Measurements from ENCODE around the gene PERP.

Gene PERP

GRCh38 chr6:138107078-138107751 lies at the start of gene PERP:
PERP (minus strand) TSS chr6:138107419; CDS start chr6:138107340, 79 bp downstream.
- peak; percentile 93 for DNase-seq (ENCODE audit: low read depth)
- TF ChIP-seq, protein P1, sequence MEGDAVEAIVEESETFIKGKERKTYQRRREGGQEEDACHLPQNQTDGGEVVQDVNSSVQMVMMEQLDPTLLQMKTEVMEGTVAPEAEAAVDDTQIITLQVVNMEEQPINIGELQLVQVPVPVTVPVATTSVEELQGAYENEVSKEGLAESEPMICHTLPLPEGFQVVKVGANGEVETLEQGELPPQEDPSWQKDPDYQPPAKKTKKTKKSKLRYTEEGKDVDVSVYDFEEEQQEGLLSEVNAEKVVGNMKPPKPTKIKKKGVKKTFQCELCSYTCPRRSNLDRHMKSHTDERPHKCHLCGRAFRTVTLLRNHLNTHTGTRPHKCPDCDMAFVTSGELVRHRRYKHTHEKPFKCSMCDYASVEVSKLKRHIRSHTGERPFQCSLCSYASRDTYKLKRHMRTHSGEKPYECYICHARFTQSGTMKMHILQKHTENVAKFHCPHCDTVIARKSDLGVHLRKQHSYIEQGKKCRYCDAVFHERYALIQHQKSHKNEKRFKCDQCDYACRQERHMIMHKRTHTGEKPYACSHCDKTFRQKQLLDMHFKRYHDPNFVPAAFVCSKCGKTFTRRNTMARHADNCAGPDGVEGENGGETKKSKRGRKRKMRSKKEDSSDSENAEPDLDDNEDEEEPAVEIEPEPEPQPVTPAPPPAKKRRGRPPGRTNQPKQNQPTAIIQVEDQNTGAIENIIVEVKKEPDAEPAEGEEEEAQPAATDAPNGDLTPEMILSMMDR (IDR thresholded peaks at IDR 0.05; ENCODE audit: insufficient read depth, low read depth, low read length, missing control alignments): no peak
- peak within 1 kb of the TSS; percentile 97 for H3K4me3 ChIP-seq (ENCODE audit: low read length)

DNA sequence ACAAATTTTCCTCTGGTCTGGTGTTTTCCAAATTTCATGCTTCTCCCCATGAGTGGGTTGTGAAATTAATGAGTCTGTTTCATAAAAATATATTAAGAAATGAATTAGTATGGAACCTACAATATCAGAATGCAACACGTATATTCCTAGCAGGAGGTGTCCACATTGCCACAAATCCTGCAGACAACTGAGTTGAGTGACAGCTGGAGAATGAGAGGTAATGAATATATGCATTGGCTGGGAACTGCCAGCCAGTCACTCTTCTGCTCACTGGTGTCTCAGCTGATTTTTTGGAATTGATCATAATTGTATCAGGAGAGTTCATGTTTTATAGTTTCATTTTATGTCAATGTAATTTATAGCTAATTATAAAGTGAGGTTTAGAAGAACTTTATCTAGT lies 48.2 kb upstream of the PERP start:
- H3K4me3 ChIP-seq (ENCODE audit: low read length): no peak overlapping the region
- DNase-seq (ENCODE audit: low read depth): no peak
- TF ChIP-seq, protein P1 (IDR thresholded peaks at IDR 0.05; ENCODE audit: insufficient read depth, low read depth, low read length, missing control alignments): no peak

GRCh38 chr6:138146544-138146943 lies 39.3 kb upstream of the PERP start:
- H3K4me3 ChIP-seq (ENCODE audit: low read length): no peak overlapping the region
- TF ChIP-seq, protein P1 (IDR thresholded peaks at IDR 0.05; ENCODE audit: insufficient read depth, low read depth, low read length, missing control alignments): no peak
- DNase-seq (ENCODE audit: low read depth): no peak

DNA sequence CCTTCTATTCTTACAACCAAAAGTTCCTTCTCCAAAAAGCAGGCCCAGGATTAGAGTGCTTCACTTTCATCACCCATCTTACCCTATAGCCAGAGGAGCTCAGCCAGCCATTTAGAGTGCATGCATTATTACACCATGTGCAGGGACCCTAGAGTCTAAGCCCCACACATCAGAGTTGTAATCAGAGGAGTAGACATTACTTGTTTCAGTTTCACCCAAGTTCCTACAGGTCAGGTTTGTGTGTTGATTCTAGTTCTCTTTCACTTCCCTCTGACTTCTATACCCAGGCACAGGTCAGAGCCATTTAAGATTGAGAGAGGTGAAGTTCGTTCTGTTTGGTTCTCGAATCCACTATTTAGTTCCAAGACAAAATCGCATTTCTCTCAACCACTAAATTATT lies 38.2 kb upstream of the PERP start:
- TF ChIP-seq, protein P1 (IDR thresholded peaks at IDR 0.05; ENCODE audit: insufficient read depth, low read depth, low read length, missing control alignments): no peak
- DNase-seq (ENCODE audit: low read depth): no peak
- no peak overlapping the region for H3K4me3 ChIP-seq (ENCODE audit: low read length)

DNA sequence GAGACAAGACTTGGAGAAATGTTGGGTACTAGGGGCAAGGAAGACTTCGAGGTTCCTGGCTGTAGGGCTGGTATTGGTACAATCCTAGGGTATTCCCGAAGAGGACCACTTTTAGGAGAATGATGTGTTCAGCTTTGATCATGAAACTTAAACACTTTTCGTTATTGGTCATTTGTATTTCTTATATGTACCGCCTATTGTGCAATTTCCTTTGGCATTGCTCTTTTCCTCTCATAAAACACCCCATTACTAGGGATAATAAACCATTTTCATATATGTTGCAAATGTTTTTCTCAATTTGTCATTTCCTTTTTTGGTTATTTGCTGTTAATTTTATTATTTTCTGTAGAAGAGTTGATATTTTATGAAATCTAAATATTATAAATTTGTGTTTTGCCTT lies 35.6 kb upstream of the PERP start:
- no peak for DNase-seq (ENCODE audit: low read depth)
- TF ChIP-seq, protein P1 (IDR thresholded peaks at IDR 0.05; ENCODE audit: insufficient read depth, low read depth, low read length, missing control alignments): no peak
- H3K4me3 ChIP-seq (ENCODE audit: low read length): no peak overlapping the region

- DNase-seq (ENCODE audit: low read depth): no peak
- no peak overlapping the region for H3K4me3 ChIP-seq (ENCODE audit: low read length)
- TF ChIP-seq, protein P1 (IDR thresholded peaks at IDR 0.05; ENCODE audit: insufficient read depth, low read depth, low read length, missing control alignments): no peak
Measured at GRCh38 chr6:138129190-138129589, 22.0 kb upstream of the PERP start.

DNA sequence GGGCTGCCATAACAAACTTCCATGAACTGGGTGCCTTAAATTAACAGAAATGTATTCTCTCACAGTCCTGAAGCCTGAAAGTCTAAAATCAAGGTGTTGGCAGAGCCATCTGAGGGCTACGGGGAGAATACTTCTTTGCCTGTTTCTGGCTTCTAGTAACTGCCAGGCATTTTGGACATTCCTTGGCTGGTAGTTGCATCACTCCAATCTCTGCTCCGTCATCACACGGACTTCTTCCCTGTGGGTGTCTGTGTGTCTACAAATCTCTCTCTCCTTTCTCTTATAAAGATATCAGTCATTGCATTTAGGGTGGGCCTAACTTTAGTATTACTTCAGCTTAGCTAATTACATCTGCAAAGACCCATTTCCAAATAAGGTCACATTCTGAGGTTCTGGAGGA lies 20.9 kb upstream of the PERP start:
- H3K4me3 ChIP-seq (ENCODE audit: low read length): no peak overlapping the region
- no peak for DNase-seq (ENCODE audit: low read depth)
- TF ChIP-seq, protein P1 (IDR thresholded peaks at IDR 0.05; ENCODE audit: insufficient read depth, low read depth, low read length, missing control alignments): no peak
